SU-DHL-6 (cell line): ENCODE results near the gene GUSB.
"Not testable (repeated sequence)": the region's sequence is repeated elsewhere in the genome, so short reads cannot be mapped to it uniquely, and the experiment has no call there.

Source experiments
- H2AFZ ChIP-seq: fragments of 200-600 bp; sonication (generic); 2 replicates; pipeline ENCODE4 v1.6.1; 2014; ENCODE audit warnings: low read depth, mild to moderate bottlenecking, moderate library complexity, mixed read lengths, antibody characterized with exemption, low read length; ENCODE audit not compliant: severe bottlenecking
- H3F3A ChIP-seq: fragments of 200-600 bp; shearing (Covaris generic); 2 replicates; pipeline ENCODE4 v1.6.0; 2016; ENCODE audit warnings: antibody characterized with exemption, mild to moderate bottlenecking; ENCODE audit not compliant: insufficient read depth
- H3K27ac ChIP-seq: fragments of 200-600 bp; sonication (generic); 2 replicates; pipeline ENCODE4 v1.5.1; 2016; ENCODE audit warnings: low read depth, mild to moderate bottlenecking, low read length, moderate library complexity, mixed read lengths
- H3K27me3 ChIP-seq: fragments of 200-600 bp; sonication (generic), shearing (Covaris generic); 2 replicates; pipeline ENCODE4 v1.6.0; 2014; ENCODE audit warnings: mild to moderate bottlenecking, low read length
- H3K36me3 ChIP-seq: fragments of 200-600 bp; sonication (generic); 2 replicates; pipeline ENCODE4 v1.6.1; 2014; ENCODE audit warnings: mild to moderate bottlenecking, low read length, mixed read lengths
- H3K4me2 ChIP-seq: fragments of 300-600, 200-600 bp; shearing (Covaris generic), sonication (generic); 2 replicates; pipeline ENCODE4 v1.6.0; 2014; ENCODE audit warnings: low read length, low read depth, mild to moderate bottlenecking; ENCODE audit not compliant: poor library complexity, severe bottlenecking
- H3K4me3 ChIP-seq: fragments of 200-600 bp; sonication (generic); 2 replicates; pipeline ENCODE4 v1.5.1; 2014; ENCODE audit warnings: antibody characterized with exemption, low read length, mild to moderate bottlenecking, mixed read lengths; ENCODE audit not compliant: insufficient read depth, poor library complexity, severe bottlenecking
- H3K79me2 ChIP-seq: fragments of 200-600 bp; sonication (generic); 2 replicates; pipeline ENCODE4 v1.6.1; 2014; ENCODE audit warnings: mild to moderate bottlenecking, low read length, moderate library complexity; ENCODE audit not compliant: insufficient read depth
- H3K9ac ChIP-seq: fragments of 200-600 bp; sonication (generic); 2 replicates; pipeline ENCODE4 v1.7.0; 2014; ENCODE audit warnings: mild to moderate bottlenecking, low read length
- H3K9me2 ChIP-seq: fragments of 200-600 bp; sonication (generic); replicated peaks from 2 replicates; pipeline ENCODE4 v1.6.1; 2014; ENCODE audit warnings: low read length; ENCODE audit not compliant: insufficient read depth
- H3K9me3 ChIP-seq: fragments of 200-600 bp; sonication (generic); 2 replicates; pipeline ENCODE4 v1.6.1; 2014; ENCODE audit warnings: low read length, mixed read lengths; ENCODE audit not compliant: insufficient read depth
- H4K20me1 ChIP-seq: fragments of 200-600 bp; sonication (generic); 2 replicates; pipeline ENCODE4 v1.6.1; 2014; ENCODE audit warnings: low read depth, mild to moderate bottlenecking, antibody characterized with exemption, low read length, moderate library complexity, mixed read lengths
- EZH2phosphoT487 ChIP-seq: fragments of 200-600 bp; sonication (generic), shearing (Covaris generic); conservative IDR thresholded peaks from 2 replicates; pipeline ENCODE4 v1.6.1; 2018; ENCODE audit warnings: mild to moderate bottlenecking, antibody characterized with exemption, low read length, moderate library complexity, mixed read lengths
- TF ChIP-seq, protein P1 (sequence below): fragments of 200-600 bp; sonication (generic); IDR thresholded peaks from one replicate; pipeline ENCODE4 v1.5.1; 2017; ENCODE audit warnings: antibody characterized with exemption, mild to moderate bottlenecking, low read length, moderate library complexity; ENCODE audit not compliant: insufficient read depth, poor library complexity, severe bottlenecking

GUSB gene

DNA sequence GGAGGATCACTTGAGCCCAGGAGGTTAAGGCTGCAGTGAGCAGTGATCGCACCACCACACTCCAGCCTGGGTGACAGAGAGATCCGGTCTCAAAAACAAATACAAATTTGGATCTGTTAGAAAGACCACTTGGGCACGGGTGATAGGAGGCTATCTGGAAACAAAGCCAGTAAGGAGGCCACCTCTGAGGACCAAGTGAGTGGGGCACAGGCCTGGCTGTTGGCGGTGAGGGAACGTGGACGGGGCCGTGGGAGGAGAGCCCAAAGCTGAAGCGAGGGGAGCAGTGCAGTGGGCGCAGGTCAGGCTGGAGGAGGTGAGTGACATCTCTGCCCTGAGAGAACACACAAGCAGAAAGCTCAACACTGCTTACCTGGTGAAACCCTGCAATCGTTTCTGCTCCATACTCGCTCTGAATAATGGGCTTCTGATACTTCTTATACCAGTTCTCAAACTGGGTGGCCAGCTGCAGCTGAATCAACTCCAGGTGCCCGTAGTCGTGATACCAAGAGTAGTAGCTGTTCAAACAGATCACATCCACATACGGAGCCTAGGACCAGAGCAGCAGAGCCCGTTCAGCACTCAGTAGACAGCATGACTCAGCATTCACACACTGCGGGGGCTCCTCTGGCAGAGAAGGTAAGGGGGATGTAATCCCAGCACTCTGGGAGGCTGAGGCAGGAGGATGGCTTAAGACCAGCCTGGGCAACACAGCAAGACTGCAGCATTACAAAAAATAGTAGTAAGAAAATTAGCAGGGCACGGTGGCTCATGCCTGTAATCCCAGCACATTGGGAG is 14.5 kb downstream of the GUSB start:
- Histone ChIP-seq H3K9ac (no peak overlapping the region), H2AFZ (no peak overlapping the region), H3F3A (no peaks in the 10 kb centered on the region; the same call in 1 of the 2 replicates), H4K20me1 (no peaks in the 10 kb centered on the region), H3K9me2 (no peaks in the 10 kb centered on the region), H3K27me3 (no peaks in the 10 kb centered on the region), H3K9me3 (no peaks in the 10 kb centered on the region), H3K27ac (no peak overlapping the region), H3K79me2 (no peaks in the 10 kb centered on the region), H3K4me2 (no peak overlapping the region), H3K4me3 (no peak overlapping the region), H3K36me3 (peaks cover 29% of the 10 kb centered on the region)
- TF ChIP-seq EZH2phosphoT487: no peak
- TF ChIP-seq, protein P1, sequence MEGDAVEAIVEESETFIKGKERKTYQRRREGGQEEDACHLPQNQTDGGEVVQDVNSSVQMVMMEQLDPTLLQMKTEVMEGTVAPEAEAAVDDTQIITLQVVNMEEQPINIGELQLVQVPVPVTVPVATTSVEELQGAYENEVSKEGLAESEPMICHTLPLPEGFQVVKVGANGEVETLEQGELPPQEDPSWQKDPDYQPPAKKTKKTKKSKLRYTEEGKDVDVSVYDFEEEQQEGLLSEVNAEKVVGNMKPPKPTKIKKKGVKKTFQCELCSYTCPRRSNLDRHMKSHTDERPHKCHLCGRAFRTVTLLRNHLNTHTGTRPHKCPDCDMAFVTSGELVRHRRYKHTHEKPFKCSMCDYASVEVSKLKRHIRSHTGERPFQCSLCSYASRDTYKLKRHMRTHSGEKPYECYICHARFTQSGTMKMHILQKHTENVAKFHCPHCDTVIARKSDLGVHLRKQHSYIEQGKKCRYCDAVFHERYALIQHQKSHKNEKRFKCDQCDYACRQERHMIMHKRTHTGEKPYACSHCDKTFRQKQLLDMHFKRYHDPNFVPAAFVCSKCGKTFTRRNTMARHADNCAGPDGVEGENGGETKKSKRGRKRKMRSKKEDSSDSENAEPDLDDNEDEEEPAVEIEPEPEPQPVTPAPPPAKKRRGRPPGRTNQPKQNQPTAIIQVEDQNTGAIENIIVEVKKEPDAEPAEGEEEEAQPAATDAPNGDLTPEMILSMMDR: no peak

DNA sequence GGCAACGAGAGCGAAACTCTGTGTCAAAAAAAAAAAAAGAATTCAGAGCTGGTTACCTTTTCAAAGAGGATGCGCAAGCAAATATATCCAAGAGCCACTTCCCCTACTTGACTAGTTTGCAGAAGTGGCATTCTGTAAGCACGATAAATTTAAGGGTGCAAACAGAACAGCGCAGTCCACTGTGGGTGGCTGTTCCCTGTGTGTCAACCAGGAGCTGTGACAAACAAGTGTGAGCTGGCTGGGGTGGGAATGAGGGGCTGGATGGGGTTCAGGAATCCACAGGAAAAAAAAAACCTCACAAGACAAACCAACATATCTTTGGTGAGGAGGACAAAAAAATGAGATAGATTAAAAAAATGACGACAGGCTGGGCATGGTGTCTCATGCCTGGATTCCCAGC is 15.9 kb downstream of the GUSB start:
- Histone ChIP-seq H3F3A (peaks cover 2% of the 10 kb centered on the region; the same call in 1 of the 2 replicates), H3K79me2 (no peaks in the 10 kb centered on the region), H4K20me1 (no peaks in the 10 kb centered on the region), H3K9me2 (no peaks in the 10 kb centered on the region), H3K9ac (no peak overlapping the region), H3K27me3 (no peaks in the 10 kb centered on the region), H3K9me3 (no peaks in the 10 kb centered on the region), H3K4me2 (no peak overlapping the region), H3K27ac (no peak overlapping the region), H2AFZ (no peak overlapping the region), H3K36me3 (peaks cover 33% of the 10 kb centered on the region), H3K4me3 (no peak overlapping the region)
- TF ChIP-seq, protein P1: no peak
- no peak for TF ChIP-seq EZH2phosphoT487

DNA sequence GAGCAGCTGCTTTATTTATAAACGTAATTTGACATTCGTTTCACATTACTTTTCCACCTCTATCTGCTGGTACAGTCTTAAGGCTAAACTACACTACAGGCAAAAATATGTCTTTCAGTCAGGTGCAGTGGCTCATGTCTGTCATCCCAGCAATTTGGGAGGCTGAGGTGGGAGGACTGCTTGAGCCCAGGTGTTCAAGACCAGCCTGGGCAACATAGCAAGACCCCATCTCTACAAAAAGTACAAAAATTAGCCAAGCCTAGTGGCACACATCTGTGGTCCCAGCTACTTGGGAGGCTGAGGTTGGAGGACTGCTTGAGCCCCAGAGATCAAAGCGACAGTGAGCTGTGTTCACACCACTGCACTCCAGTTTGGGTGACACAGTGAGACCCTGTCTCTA is 17.3 kb downstream of the GUSB start:
- not testable (repeated sequence) for H3K9ac ChIP-seq, H3K9me2 ChIP-seq, H3K79me2 ChIP-seq, H3K4me3 ChIP-seq, H2AFZ ChIP-seq, H3K27ac ChIP-seq, H3F3A ChIP-seq, H3K4me2 ChIP-seq, H3K27me3 ChIP-seq, H4K20me1 ChIP-seq, H3K9me3 ChIP-seq
- H3K36me3 ChIP-seq: peaks cover 43% of the 10 kb centered on the region

DNA sequence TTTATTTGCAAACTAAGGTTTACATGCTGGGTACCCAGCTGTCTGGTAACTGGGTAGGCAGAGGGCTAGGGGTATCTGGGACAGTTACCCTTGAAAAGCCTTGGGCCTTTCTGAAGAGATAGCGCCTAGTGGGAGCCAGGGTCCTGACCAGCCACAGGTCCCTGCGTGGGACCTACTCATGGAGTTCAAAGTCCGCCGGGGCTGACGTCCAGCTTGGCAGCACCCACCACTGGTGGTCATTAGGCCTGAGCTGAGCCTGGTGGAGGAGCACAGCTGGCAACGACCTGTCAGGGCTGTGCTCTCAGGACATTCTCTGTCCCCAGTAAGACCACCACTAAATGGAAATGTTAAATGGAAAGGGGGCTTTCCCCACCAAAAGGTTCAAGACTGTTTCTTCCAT is 20.0 kb downstream of the GUSB start:
- Histone ChIP-seq H3K9me2 (no peaks in the 10 kb centered on the region), H2AFZ (no peak overlapping the region), H3K36me3 (peaks cover 50% of the 10 kb centered on the region), H4K20me1 (no peaks in the 10 kb centered on the region), H3K4me2 (no peak overlapping the region), H3F3A (peaks cover 21% of the 10 kb centered on the region), H3K27me3 (no peaks in the 10 kb centered on the region), H3K4me3 (no peak overlapping the region), H3K27ac (no peak overlapping the region), H3K9ac (no peak overlapping the region), H3K79me2 (no peaks in the 10 kb centered on the region), H3K9me3 (no peaks in the 10 kb centered on the region)
- no peak for TF ChIP-seq EZH2phosphoT487
- TF ChIP-seq, protein P1: no peak
